Measurements from ENCODE around the gene KRTAP5-4. TPM values are rescaled to one million over a fixed set of nuclear protein-coding genes. Genes with fewer than 3 reads are reported as not detected.

The KRTAP5-4 gene
- total RNA-seq, 1 experiment from 2014 or later, result not detected

DNA sequence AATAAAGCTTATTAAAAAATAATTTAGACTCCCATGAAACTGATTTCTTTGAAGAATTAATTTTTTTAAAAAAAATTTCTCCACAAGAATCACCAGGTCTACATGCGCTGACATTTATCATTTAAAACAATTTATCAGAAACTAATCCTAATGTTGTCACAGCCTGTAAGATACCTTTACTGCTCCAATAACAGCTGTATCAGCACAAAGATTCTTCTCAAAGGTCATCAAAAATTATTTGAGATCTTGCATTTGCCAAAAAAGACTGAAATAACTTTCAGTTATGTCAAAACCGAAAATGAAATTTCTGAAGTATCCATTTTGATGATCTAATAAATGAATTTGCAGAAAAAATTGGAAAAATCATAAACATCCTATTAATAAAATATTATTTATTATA is 15.7 kb upstream of the KRTAP5-4 start:
- no TSS peak for BruUV-seq (replicated peaks)
- no peaks in the 10 kb centered on the region for H3K9me3 Mint-ChIP-seq (ENCODE audit: unreplicated experiment)
- no peaks in the 10 kb centered on the region for H3K4me1 Mint-ChIP-seq (ENCODE audit: insufficient read depth, unreplicated experiment)
- peaks cover 70% of the 10 kb centered on the region for H3K27me3 Mint-ChIP-seq (ENCODE audit: insufficient read depth, unreplicated experiment)
- no peak overlapping the region for H3K4me3 Mint-ChIP-seq (ENCODE audit: unreplicated experiment)
- no peak for DNase-seq (ENCODE audit: unreplicated experiment)
- intact Hi-C loops (cut with micrococcal nuclease), result no loop called here
- no peak overlapping the region for H3K27ac Mint-ChIP-seq (ENCODE audit: low read depth, unreplicated experiment)
- H3K36me3 Mint-ChIP-seq (ENCODE audit: insufficient read depth, unreplicated experiment), result no peaks in the 10 kb centered on the region
- ChIA-PET CTCF (interaction anchor here (0.6 to 1.9 kb wide), 9 partner anchors 10 to 514 kb away, joined by 3 to 6 read pairs (median 3); no protein-coding TSS in a partner anchor), POLR2A (no interaction called here)
- TF ChIP-seq, protein P1, sequence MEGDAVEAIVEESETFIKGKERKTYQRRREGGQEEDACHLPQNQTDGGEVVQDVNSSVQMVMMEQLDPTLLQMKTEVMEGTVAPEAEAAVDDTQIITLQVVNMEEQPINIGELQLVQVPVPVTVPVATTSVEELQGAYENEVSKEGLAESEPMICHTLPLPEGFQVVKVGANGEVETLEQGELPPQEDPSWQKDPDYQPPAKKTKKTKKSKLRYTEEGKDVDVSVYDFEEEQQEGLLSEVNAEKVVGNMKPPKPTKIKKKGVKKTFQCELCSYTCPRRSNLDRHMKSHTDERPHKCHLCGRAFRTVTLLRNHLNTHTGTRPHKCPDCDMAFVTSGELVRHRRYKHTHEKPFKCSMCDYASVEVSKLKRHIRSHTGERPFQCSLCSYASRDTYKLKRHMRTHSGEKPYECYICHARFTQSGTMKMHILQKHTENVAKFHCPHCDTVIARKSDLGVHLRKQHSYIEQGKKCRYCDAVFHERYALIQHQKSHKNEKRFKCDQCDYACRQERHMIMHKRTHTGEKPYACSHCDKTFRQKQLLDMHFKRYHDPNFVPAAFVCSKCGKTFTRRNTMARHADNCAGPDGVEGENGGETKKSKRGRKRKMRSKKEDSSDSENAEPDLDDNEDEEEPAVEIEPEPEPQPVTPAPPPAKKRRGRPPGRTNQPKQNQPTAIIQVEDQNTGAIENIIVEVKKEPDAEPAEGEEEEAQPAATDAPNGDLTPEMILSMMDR (IDR thresholded peaks at IDR 0.05; ENCODE audit: unreplicated experiment), result no peak

DNA sequence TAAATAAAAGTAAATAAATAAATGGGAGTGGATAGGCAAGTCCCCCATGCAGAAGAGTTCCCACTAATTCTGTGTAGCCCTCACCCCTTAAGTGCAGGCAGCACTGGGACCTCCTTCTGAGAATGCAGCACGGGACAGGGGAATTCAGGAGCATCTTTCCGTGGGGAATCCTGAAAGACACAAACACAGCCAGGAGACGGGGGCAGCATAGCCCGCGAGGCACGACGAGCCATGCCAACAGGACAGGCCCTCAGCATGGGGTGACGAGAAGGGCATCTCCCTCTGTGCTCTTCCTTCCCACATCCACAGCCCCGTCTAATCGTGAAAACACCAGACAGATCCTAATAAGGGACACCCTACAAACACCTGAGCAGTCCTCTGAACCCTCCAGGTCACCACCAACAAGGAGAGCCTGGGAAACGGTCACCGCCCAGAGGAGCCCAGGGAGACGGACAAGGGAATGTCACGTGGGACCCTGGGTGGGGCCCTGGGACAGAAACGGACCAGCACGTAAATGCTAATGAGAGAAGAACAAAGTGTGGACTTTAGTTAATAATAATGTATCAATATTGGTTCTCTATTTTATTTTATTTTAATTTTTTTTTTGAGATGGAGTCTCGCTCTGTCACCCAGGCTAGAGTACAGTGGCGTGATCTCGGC is 14.5 kb upstream of the KRTAP5-4 start:
- Mint-ChIP-seq H3K36me3 (ENCODE audit: insufficient read depth, unreplicated experiment) (no peaks in the 10 kb centered on the region), H3K4me3 (ENCODE audit: unreplicated experiment) (no peak overlapping the region), H3K27me3 (ENCODE audit: insufficient read depth, unreplicated experiment) (peaks cover 82% of the 10 kb centered on the region), H3K9me3 (ENCODE audit: unreplicated experiment) (no peaks in the 10 kb centered on the region), H3K4me1 (ENCODE audit: insufficient read depth, unreplicated experiment) (peaks cover 5% of the 10 kb centered on the region), H3K27ac (ENCODE audit: low read depth, unreplicated experiment) (no peak overlapping the region)
- DNase-seq (ENCODE audit: unreplicated experiment), result no peak
- TF ChIP-seq, protein P1 (IDR thresholded peaks at IDR 0.05; ENCODE audit: unreplicated experiment), result no peak
- intact Hi-C loops (cut with micrococcal nuclease), result no loop called here
- ChIA-PET POLR2A (no interaction called here), CTCF (interaction anchor here (1.8 to 1.9 kb wide), 2 partner anchors 9 to 18 kb away, joined by 5 to 6 read pairs; no protein-coding TSS in a partner anchor)
- BruUV-seq (replicated peaks), result no TSS peak

DNA sequence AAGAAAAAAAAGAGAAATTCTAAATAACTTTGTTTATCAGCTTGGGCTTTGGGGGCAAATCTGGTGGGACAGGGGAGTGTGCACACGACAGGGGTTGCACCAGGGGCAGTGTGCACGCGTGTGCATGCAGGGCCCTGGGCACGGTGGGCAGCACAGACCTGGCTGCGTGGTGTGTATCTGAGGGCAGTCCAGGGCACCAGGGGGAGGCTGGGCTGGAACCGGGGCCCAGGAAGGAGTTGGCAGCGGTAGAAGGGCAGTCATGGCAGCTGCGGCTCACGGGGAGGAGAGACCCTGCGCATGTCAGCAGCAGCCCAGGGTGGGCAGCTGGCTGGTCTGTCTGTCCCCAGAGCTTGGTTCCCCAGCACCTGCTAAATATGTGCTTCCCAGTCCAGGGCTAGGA is 11.9 kb upstream of the KRTAP5-4 start:
- H3K4me1 Mint-ChIP-seq (ENCODE audit: insufficient read depth, unreplicated experiment), result peaks cover 5% of the 10 kb centered on the region
- no peak overlapping the region for H3K27ac Mint-ChIP-seq (ENCODE audit: low read depth, unreplicated experiment)
- intact Hi-C loops (cut with micrococcal nuclease), result no loop called here
- no peak overlapping the region for H3K4me3 Mint-ChIP-seq (ENCODE audit: unreplicated experiment)
- CTCF ChIA-PET, result interaction anchor here (0.6 to 1.1 kb wide), 2 partner anchors 39 to 370 kb away, joined by 3 read pairs; no protein-coding TSS in a partner anchor
- BruUV-seq (replicated peaks), result no TSS peak
- no peaks in the 10 kb centered on the region for H3K36me3 Mint-ChIP-seq (ENCODE audit: insufficient read depth, unreplicated experiment)
- TF ChIP-seq, protein P1 (IDR thresholded peaks at IDR 0.05; ENCODE audit: unreplicated experiment), result no peak
- no peaks in the 10 kb centered on the region for H3K9me3 Mint-ChIP-seq (ENCODE audit: unreplicated experiment)
- POLR2A ChIA-PET, result no interaction called here
- peaks cover 80% of the 10 kb centered on the region for H3K27me3 Mint-ChIP-seq (ENCODE audit: insufficient read depth, unreplicated experiment)
- DNase-seq (ENCODE audit: unreplicated experiment), result no peak

DNA sequence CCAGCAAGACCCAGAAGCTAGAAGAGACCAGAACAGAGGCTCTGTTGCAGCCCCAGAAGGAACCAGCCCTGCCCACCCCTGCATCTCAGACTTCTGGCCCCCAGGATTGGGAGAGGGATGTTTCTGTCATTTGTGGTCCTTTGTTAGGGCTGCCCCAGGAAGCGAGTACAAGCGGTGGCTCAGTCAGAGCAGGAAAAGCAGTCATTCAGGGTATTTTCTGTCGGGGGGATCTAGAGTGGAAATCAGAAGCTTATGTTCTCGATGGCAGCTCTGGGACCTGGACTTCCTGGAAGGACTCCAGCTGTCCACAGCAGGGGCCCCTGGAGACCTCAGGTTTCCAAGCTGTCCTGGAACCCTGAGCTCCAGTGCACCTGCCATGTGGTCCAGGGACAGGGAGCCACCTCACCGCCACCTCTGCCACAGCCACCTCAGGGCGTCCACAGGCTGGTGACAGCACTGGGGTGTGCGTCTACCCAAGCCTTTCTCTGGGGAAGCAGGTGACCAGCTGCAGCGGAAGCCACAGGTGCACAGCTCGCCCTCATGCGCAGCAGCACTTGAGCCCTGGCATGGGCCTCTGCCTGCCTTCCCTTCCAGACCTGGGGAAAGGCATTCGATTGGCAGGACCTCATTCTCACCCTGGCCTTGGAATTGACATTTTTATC is 10.2 kb upstream of the KRTAP5-4 start:
- peaks cover 77% of the 10 kb centered on the region for H3K27me3 Mint-ChIP-seq (ENCODE audit: insufficient read depth, unreplicated experiment)
- CTCF ChIA-PET, result interaction anchor here (0.6 to 2.2 kb wide), 4 partner anchors 8 to 520 kb away, joined by 3 to 11 read pairs (median 6); no protein-coding TSS in a partner anchor
- intact Hi-C loops (cut with micrococcal nuclease), result no loop called here
- BruUV-seq (replicated peaks), result no TSS peak
- no peak overlapping the region for H3K27ac Mint-ChIP-seq (ENCODE audit: low read depth, unreplicated experiment)
- H3K36me3 Mint-ChIP-seq (ENCODE audit: insufficient read depth, unreplicated experiment), result no peaks in the 10 kb centered on the region
- no peaks in the 10 kb centered on the region for H3K9me3 Mint-ChIP-seq (ENCODE audit: unreplicated experiment)
- TF ChIP-seq, protein P1 (IDR thresholded peaks at IDR 0.05; ENCODE audit: unreplicated experiment), result no peak
- POLR2A ChIA-PET, result interaction anchor here (0.5 to 0.7 kb wide), 2 partner anchors 115 to 514 kb away, joined by 3 read pairs; no protein-coding TSS in a partner anchor
- H3K4me3 Mint-ChIP-seq (ENCODE audit: unreplicated experiment), result no peak overlapping the region
- H3K4me1 Mint-ChIP-seq (ENCODE audit: insufficient read depth, unreplicated experiment), result peaks cover 5% of the 10 kb centered on the region
- DNase-seq (ENCODE audit: unreplicated experiment), result no peak
